IPS-18a (cell line): ENCODE measurements around the gene SGCA.

ENCODE experiments used
- H3K27ac ChIP-seq: one replicate; pipeline ENCODE4 v1.5.1; 2013; ENCODE audit warnings: low read length
- H3K27me3 ChIP-seq: one replicate; pipeline ENCODE4 v1.6.1; 2013; ENCODE audit warnings: mild to moderate bottlenecking, low read length; ENCODE audit not compliant: control insufficient read depth, insufficient read depth
- H3K36me3 ChIP-seq: one replicate; pipeline ENCODE4 v1.6.1; 2013; ENCODE audit warnings: low read depth, low read length; ENCODE audit not compliant: control insufficient read depth
- H3K4me1 ChIP-seq: one replicate; pipeline ENCODE4 v1.6.1; 2013; ENCODE audit warnings: low read depth, low read length; ENCODE audit not compliant: control insufficient read depth
- H3K4me3 ChIP-seq: one replicate; pipeline ENCODE4 v1.5.1; 2013; ENCODE audit warnings: low read length
- H3K9ac ChIP-seq: one replicate; pipeline ENCODE4 v1.6.1; 2013; ENCODE audit warnings: mild to moderate bottlenecking, low read length, moderate library complexity
- H3K9me3 ChIP-seq: one replicate; pipeline ENCODE4 v1.6.1; 2013; ENCODE audit warnings: low read depth, low read length; ENCODE audit not compliant: control insufficient read depth

SGCA gene

DNA sequence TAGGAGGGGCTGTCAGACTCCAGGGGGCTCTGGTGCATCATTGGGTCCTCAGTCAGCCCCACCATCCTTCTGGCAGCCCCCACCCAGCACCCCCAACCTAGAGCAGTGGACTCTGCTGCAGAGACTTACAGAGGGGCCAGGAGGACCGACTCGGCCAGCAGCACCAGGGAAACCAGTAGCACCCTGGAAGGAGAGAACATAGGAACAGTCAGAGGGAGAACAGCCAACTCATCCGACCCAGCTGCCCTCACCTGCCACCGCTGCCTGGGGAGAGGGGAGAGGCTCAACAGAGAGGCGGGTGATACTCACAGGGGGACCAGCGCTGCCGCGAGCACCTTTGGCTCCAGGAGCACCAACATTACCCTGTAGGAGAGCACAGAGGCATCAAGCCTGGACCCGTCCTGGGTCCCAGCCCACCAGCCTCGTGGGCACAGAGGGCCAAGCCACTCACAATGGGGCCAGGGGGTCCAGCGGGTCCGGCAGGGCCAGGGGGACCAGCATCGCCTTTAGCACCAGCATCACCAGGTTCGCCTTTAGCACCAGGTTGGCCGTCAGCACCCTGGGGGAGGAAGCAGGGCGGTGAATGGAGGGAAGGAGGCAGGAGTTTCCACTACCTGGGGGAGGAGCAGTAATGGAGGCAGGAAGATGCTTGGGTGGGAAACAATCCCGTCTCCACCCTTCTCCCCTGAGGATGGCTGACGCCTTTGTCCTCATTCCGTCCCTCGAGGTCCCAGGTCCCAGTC is 23.9 kb downstream of the SGCA start:
- Histone ChIP-seq H3K4me1 (no peaks in the 10 kb centered on the region), H3K27me3 (no peaks in the 10 kb centered on the region), H3K36me3 (peaks cover 6% of the 10 kb centered on the region), H3K9me3 (no peaks in the 10 kb centered on the region), H3K9ac (no peak overlapping the region), H3K27ac (no peak overlapping the region), H3K4me3 (no peak overlapping the region)

DNA sequence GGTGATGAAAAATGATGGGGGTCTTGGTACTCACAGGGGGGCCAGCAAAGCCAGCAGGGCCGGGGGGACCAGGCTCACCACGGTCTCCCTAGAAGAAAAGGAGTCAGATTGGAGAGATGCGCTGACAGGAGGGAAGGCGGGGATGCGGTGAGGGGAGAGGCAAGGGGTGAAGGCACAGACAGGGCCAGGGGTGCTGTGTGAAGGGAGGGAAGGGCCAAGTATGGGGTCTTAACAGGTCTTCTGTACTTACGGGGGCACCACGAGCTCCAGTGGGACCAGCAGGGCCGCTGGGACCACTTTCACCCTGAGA is 24.4 kb downstream of the SGCA start:
- Histone ChIP-seq H3K36me3 (peaks cover 6% of the 10 kb centered on the region), H3K27me3 (no peaks in the 10 kb centered on the region)

DNA sequence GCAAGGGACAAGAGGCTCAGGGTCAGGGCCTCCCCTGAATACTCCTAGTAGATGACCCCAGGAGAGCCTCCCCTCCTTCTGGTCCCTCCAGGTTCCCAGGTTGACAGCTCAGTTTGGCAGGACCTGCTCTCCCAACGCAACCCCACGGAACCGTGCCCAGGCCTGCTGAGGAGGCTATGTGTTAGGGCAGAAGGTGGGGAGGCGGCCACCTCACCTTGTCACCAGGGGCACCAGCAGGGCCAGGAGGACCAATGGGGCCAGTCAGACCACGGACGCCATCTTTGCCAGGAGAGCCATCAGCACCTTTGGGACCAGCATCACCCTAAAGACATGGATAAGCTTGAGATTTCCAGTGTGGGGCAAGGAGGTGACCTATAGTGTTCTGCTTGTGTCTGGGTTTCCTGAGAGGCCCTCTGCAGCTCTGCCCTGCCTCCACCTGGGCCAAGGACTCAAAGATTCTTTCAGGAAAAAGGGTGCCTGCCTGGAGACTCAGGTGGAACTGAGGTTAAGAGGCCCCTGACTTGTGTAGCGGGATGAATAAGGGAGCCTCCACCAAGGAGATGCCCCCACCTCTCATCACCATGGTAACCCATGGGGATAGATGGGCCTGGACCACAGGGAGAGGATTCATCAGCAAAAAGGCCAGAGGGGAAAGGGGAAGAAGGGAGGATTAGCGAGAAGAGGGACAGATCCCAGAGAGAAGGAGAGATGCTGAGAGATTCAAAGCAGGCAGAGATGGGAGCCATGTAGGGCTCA is 25.0 kb downstream of the SGCA start:
- Histone ChIP-seq H3K27ac (no peak overlapping the region), H3K4me1 (no peaks in the 10 kb centered on the region), H3K9ac (no peak overlapping the region), H3K9me3 (no peaks in the 10 kb centered on the region), H3K27me3 (no peaks in the 10 kb centered on the region), H3K36me3 (peaks cover 6% of the 10 kb centered on the region), H3K4me3 (no peak overlapping the region)

More for the DNA sequence above, 24.4 kb downstream of the SGCA start:
- H3K27ac ChIP-seq, result no peak overlapping the region
- no peaks in the 10 kb centered on the region for H3K9me3 ChIP-seq
- no peak overlapping the region for H3K4me3 ChIP-seq
- no peaks in the 10 kb centered on the region for H3K4me1 ChIP-seq
- H3K9ac ChIP-seq, result no peak overlapping the region

DNA sequence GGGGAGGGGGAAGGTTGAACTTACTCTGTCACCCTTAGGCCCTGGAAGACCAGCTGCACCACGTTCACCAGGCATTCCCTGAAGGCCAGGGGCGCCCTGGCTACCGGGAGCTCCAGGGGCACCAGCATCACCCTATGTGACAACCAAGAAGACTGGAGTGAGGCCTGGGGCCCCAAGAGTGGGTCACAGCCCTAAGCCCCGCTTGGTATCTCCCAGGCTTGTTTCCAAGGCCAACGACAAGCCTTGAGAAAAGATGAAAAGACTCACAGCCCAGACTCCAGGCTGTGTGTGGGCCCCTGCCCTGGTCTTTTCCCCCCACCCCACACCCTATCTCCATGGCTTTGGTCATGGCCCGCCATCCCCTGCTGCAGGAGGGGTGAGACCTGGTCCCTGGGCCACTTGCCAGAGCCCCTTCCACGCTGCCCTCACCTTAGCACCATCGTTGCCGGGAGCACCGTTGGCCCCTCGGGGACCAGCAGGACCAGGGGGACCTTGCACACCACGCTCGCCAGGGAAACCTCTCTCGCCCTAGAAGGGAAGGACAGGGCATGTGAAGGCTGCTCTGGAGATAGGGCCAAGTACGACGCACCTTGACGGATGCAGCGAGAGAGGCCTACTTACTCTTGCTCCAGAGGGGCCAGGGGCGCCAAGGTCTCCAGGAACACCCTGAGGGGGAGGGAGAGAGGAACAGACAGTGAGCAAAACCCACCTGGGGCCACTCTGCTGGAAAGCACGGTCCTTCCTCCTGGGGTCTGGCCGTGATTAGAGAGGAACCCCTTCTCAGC is 25.7 kb downstream of the SGCA start:
- no peak overlapping the region for H3K27ac ChIP-seq
- H3K9ac ChIP-seq, result no peak overlapping the region
- H3K36me3 ChIP-seq, result peaks cover 6% of the 10 kb centered on the region
- H3K4me1 ChIP-seq, result no peaks in the 10 kb centered on the region
- no peak overlapping the region for H3K4me3 ChIP-seq
- H3K27me3 ChIP-seq, result no peaks in the 10 kb centered on the region
- H3K9me3 ChIP-seq, result no peaks in the 10 kb centered on the region

DNA sequence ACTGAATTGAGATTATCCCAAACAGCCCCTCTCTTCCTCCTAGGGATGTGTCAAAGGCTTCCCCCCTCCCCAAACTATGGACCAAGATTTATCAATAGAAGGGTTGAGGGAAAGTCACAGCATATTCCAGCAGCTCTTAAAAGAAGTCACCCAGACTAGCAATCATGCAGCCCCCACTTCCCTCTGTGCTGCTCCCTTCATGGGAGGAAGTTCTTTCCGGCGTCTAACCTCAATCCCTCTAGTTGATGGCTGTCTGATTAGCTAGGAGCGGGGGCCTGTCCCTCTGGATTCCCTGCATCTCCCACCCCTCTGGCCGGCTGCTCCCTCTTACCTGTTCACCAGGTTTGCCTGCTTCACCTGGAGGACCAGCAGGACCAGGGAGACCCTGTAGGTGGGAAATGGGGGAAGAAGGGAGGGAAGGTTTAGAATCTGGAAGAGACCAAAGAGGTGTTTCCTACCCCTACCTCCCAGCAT is 26.4 kb downstream of the SGCA start:
- no peaks in the 10 kb centered on the region for H3K27me3 ChIP-seq
- no peaks in the 10 kb centered on the region for H3K4me1 ChIP-seq
- no peak overlapping the region for H3K4me3 ChIP-seq
- no peak overlapping the region for H3K9ac ChIP-seq
- peaks cover 6% of the 10 kb centered on the region for H3K36me3 ChIP-seq
- no peaks in the 10 kb centered on the region for H3K9me3 ChIP-seq
- H3K27ac ChIP-seq, result no peak overlapping the region

DNA sequence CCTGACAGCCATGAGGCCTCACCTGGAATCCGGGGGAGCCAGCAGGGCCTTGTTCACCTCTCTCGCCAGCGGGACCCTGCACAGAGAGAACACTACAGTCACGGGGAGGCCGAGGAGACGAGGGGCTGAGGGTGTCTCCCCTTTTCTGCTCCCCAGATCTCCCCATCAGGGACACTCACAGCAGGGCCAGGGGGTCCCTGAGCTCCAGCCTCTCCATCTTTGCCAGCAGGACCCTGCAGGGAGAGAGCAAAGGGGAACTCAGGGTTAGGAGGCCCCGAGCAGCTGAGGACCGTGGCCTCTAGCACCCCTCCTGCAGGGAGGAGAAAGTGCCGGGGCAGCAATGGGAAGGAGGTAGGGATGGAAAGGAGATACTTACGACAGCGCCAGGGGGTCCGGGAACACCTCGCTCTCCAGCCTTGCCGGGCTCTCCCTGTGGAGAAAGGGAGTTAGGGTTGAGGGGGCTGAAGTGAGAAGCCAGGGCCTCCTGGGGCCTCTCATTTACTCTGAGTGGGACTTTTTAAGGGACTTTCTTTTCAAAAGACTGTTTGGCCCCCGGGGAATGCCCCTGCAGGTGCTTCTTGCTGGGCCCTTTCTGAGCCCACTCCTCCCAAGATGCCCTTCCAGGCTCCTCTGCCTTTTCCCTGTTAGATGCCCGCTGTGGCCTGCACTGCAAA is 26.9 kb downstream of the SGCA start:
- no peaks in the 10 kb centered on the region for H3K4me1 ChIP-seq
- peaks cover 12% of the 10 kb centered on the region for H3K36me3 ChIP-seq
- H3K27ac ChIP-seq, result no peak overlapping the region

DNA sequence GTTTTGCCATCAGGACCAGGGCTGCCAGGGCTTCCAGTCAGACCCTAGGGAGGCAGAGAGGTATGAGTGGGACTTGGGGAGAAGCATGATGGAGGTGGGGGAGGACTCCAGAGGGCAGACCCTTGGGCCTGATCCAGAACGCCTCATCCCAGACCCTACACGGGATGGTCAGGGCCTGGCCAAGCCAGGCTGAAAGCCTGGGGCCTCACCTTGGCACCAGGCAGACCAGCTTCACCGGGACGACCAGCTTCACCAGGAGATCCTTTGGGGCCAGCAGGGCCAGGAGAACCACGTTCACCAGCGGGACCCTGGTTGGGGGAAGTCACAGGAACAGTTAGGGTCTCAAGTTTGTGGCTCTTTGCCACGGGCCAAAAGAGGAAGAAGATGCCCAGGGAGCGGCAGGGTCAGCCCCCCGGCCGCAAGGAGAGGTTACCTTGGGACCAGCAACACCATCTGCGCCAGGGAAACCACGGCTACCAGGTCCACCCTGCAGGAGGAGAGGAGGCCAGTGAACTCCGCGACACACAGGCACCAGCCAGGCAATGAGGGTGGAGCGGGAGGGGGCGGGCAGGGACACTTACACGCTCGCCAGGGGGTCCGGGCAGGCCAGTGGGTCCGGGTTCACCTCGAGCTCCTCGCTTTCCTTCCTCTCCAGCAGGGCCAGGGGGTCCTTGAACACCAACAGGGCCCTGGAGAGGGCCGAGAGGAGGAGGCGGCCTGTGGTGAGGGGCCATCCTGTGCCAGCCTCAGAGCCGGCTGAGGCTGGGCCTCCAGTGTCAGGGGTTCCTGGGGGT is 28.5 kb downstream of the SGCA start:
- Histone ChIP-seq H3K27me3 (peaks cover 5% of the 10 kb centered on the region), H3K9me3 (no peaks in the 10 kb centered on the region), H3K4me1 (no peaks in the 10 kb centered on the region), H3K27ac (no peak overlapping the region), H3K36me3 (peaks cover 5% of the 10 kb centered on the region), H3K4me3 (no peak overlapping the region), H3K9ac (no peak overlapping the region)

More for the DNA sequence above, 26.9 kb downstream of the SGCA start:
- H3K9me3 ChIP-seq, result no peaks in the 10 kb centered on the region
- no peak overlapping the region for H3K9ac ChIP-seq
- no peak overlapping the region for H3K4me3 ChIP-seq
- no peaks in the 10 kb centered on the region for H3K27me3 ChIP-seq

DNA sequence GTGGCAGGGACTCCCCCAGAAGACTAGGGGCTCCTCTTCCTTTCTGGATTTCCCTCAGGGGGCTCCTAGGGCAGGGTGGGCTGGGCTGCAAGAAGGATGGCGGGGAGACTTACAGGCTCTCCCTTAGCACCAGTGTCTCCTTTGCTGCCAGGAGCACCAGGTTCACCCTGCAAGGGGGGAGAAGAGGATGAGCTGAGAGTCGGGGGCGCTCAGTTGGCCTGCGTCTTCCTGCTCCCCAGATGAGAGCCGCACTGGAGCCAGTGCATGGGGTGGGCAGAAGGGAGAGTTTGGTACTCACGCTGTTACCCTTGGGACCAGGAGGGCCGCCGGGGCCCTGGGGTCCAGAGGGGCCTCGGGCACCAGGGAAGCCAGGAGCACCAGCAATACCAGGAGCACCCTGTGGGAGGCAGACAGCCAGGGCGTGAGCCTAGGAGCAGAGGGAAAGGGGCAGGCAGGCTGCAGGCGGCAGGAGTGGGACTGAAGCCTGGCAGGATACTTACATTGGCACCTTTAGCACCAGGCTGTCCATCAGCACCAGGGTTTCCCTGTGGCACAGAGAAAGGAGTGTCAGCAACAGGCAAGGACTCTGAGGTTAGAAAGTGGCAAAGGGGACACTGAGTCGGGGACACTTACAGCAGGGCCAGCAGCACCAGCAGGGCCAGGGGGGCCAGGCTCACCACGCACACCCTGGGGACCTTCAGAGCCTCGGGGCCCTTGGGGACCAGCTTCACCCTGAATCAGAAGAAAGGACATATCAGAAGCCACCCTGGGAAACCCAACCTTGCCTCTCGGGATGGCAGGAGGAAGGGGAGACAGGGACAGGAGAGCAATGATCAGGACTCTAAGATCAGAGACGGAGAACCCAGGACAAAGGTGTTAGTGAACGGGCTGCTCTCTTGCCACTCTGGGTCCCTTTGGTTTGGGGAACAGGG is 29.4 kb downstream of the SGCA start:
- Histone ChIP-seq H3K9ac (no peak overlapping the region), H3K4me3 (no peak overlapping the region), H3K4me1 (no peaks in the 10 kb centered on the region), H3K9me3 (no peaks in the 10 kb centered on the region), H3K27me3 (peaks cover 5% of the 10 kb centered on the region), H3K27ac (no peak overlapping the region), H3K36me3 (peaks cover 5% of the 10 kb centered on the region)

DNA sequence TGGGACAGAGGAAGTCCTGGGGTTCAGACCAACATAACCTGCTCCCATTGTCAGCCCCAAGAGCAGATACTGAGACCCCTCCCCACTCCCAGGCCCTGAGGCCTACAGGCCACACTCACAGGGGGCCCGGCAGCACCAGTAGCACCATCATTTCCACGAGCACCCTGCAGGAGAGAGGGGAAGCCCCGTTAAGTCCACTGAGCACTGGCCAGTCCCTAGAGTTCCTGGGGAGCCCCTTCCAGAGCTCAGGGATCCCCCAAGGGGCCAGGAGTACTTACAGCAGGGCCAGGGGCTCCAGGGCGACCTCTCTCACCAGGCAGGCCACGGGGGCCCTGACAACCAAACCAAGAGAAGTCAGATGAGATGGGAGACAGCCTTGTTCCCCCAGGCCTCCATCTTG is 30.2 kb downstream of the SGCA start:
- Histone ChIP-seq H3K9me3 (no peaks in the 10 kb centered on the region), H3K36me3 (peaks cover 5% of the 10 kb centered on the region), H3K4me3 (no peak overlapping the region), H3K4me1 (no peaks in the 10 kb centered on the region), H3K9ac (no peak overlapping the region), H3K27me3 (peaks cover 9% of the 10 kb centered on the region), H3K27ac (no peak overlapping the region)

DNA sequence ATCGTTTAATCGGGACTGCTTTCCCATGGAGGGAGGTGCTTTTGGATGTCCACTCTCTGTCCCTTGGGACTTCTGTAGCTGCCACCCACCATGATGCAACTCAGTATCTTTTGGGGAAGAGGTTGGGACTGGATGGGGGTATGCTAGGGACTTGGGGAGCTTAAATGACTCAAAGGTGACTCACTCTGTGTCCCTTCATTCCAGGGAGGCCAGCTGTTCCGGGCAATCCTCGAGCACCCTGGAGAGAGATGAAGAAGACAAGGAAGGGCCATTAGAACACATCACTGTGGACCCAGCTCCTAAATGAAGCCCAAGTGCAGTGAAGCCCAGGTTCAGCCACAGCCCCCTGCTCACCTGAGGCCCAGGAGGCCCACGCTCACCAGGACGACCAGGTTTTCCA is 31.0 kb downstream of the SGCA start:
- H3K9ac ChIP-seq, result no peak overlapping the region
- H3K4me3 ChIP-seq, result no peak overlapping the region
- no peaks in the 10 kb centered on the region for H3K9me3 ChIP-seq
- H3K4me1 ChIP-seq, result no peaks in the 10 kb centered on the region
- peaks cover 5% of the 10 kb centered on the region for H3K36me3 ChIP-seq
- H3K27me3 ChIP-seq, result peaks cover 17% of the 10 kb centered on the region
- H3K27ac ChIP-seq, result no peak overlapping the region
